Articular chondrocyte of knee joint (primary cell): ENCODE data around the gene VHLL. TPM values are rescaled to one million over a fixed set of nuclear protein-coding genes. Genes with fewer than 3 reads are reported as not detected.

ENCODE experiments used
- total RNA-seq: library from RNA; depleted of rRNA; stranded (reverse); fragments of >200 nt; gene quantifications from 2 replicates; pipeline ENCODE4 v1.2.3, GENCODE V29; 2012

Gene VHLL
- total RNA-seq, result 0.22 TPM in 1 of 2 replicates, not detected in the other

DNA sequence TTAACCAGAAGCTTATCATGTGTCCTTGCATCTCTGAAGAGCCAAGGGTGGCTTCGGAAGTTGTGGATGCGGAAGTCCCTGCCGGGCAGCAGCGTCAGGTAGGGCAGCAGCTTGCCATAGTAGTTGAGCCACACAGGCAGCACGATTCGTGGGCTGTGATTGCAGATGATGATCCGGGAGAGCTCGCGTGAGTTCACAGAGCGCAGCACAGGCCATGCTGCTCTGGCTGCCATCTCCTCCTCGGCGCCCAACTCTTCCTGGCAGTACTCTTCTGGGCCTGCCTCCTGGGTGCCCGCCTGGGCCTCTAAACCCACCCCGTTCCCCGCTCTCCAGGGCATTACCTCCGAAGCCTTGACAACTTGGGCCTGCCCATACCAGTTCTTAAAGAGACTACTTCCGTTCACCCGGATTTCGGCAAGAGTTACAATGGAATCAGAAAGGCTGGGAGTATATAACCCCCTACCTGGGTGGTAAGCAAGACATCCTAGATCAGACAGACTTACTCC is at the start of gene VHLL:
TSS of gene VHLL (minus strand) at position 456 of the 506 bp plus-strand sequence. CDS start at position 338, 118 bp downstream.

DNA sequence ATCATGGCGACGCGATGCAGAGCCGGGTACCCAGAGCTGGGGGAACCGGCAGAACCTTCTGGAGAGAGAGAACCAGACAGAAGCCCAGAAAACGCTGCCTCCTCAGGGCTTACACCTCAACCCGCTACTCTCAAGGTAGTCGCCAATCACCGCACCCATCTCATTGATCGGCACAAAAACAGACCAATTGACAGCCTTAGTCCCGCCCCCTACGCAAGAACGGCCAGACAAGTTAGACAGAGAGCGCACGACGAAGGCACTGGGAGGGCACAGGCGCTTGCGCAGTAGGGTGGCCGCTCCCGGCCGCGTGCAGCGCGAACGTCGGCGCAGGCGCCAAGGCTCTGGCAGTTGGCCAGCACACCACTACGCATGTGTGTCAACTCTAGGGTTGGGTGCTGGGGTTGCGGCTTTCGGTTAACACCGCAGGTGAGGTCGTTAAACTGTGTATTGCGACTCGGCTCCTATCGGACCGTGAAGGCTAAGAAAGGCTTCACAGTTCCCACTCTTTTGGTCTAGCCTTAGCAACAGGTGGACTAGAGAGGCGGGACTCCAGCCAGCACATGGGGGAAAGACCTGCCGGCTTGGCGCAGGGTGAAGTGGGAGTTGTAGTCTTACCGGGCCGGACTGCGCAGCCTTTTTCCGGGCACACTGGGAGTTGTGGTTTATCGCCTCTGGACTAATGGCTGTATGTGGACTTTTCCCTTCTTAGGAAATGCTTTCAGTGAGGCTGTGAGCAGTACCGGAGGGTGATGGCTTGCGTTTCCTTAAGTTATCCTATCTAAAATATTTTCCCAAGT is 39.3 kb upstream of the VHLL start, which contains the start of the genes CCT3 and TSACC:
TSS of gene CCT3 (minus strand) at position 113 of the 797 bp plus-strand sequence. CDS start at position 5, 108 bp downstream.
TSS of gene TSACC (plus strand) at position 347 of the 797 bp plus-strand sequence. CDS start 1,232 bp downstream, outside the sequence.

GRCh38 chr1:156295391-156295947 is 3.6 kb downstream of the VHLL start, which contains the start of gene GLMP:
GLMP (minus strand) TSS chr1:156295679; CDS start chr1:156295645, 34 bp downstream.

GRCh38 chr1:156284112-156284511 is 15.0 kb downstream of the VHLL start, which contains the start of gene TMEM79:
TMEM79 (plus strand) TSS chr1:156284325; CDS start chr1:156285227, 902 bp downstream.

GRCh38 chr1:156282479-156283222 is 16.5 kb downstream of the VHLL start, which contains the start of gene SMG5:
SMG5 (minus strand) TSS chr1:156282825; CDS start chr1:156282680, 145 bp downstream.

Other genes starting within 250 kb of the VHLL start
- gene UBQLN4, start 245.5 kb downstream of the VHLL start, total RNA-seq, result 9.9 and 12.3 TPM in 2 replicates
- gene LAMTOR2, start 244.5 kb downstream of the VHLL start, total RNA-seq, result 35.1 and 35.9 TPM in 2 replicates
- gene RAB25, start 238.1 kb downstream of the VHLL start, total RNA-seq, result 0.13 TPM in 1 of 2 replicates, not detected in the other
- 0.91 and 1.1 TPM in 2 replicates for gene MEX3A, start 216.8 kb downstream of the VHLL start, total RNA-seq
- gene LMNA, start 184.6 kb downstream of the VHLL start, total RNA-seq, result 866 and 1,017 TPM in 2 replicates
- gene SEMA4A, start 145.7 kb downstream of the VHLL start, total RNA-seq, result 2.5 and 2.9 TPM in 2 replicates
- 11.0 and 15.3 TPM in 2 replicates for gene SLC25A44, start 105.2 kb downstream of the VHLL start, total RNA-seq
- gene PMF1, start 86.3 kb downstream of the VHLL start, total RNA-seq, result 27.6 and 32.4 TPM in 2 replicates
- gene BGLAP, start 57.1 kb downstream of the VHLL start, total RNA-seq, result 0.32 TPM in 1 of 2 replicates, not detected in the other
- gene PAQR6, start 51.3 kb downstream of the VHLL start, total RNA-seq, result 0.26 and 0.43 TPM in 2 replicates
- 31.4 and 37.4 TPM in 2 replicates for gene SMG5, start 16.5 kb downstream of the VHLL start, total RNA-seq
- 0.91 and 1.2 TPM in 2 replicates for gene TMEM79, start 15.0 kb downstream of the VHLL start, total RNA-seq
- 79.1 and 92.9 TPM in 2 replicates for gene GLMP, start 3.6 kb downstream of the VHLL start, total RNA-seq
- gene CCT3, start 39.0 kb upstream of the VHLL start, total RNA-seq, result 195 and 293 TPM in 2 replicates
- 0.65 TPM in 1 of 2 replicates, not detected in the other for gene TSACC, start 39.2 kb upstream of the VHLL start, total RNA-seq
- not detected in 2 replicates for gene RHBG, start 69.9 kb upstream of the VHLL start, total RNA-seq
- gene MEF2D, start 201.5 kb upstream of the VHLL start, total RNA-seq, result 14.7 and 19.6 TPM in 2 replicates